ENCODE measurements around the gene DNM2.
"Not testable (repeated sequence)": the region's sequence is repeated elsewhere in the genome, so short reads cannot be mapped to it uniquely, and the experiment has no call there.

DNM2 gene

DNA sequence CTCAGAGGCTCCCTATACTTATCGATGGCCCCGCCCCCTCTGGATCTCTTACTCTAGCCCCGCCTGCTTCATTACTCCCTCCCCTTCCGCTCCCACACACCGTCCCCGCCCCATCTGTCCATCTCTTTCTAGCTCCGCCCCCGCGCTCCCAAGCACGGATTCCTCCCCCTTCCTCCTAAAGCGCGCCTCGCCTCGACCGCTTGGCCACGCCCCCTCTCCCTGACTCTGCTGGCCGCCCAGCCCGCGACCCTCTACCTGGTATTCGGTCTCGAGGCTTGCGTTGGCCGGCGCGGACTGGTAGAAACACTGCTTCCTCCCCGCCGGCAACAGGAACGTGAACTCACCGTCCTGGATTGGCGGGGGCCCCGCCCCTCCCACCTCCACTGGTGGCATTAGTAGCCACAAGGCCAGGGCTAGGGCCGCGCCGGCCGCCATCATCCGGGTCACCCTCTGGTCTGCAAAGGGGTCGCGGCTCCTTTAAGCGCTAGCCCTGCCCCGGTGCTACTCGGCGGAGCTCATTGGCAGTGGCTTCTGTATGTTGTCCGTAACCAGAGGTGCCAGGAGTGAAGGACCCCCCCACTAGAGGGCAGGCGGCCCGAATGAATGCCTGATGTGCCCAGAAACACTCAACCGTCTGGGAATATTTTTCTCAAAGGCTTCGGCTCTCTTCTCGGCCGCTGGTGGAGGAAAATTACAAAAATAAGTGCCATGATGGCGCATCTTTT is 118.0 kb downstream of the DNM2 start, which contains the start of gene TMED1:
Gene TMED1 (minus strand): TSS at position 459 of the 725 bp plus-strand sequence. CDS start 21 bp downstream, at position 438.
- in situ Hi-C loops (cut with HindIII; ENCODE audit: low sequenced_read_pairs), result no loop called here
- no peak for TF ChIP-seq CTCF (IDR thresholded peaks at IDR 0.05; ENCODE audit: low read depth, low read length, missing control alignments)

DNA sequence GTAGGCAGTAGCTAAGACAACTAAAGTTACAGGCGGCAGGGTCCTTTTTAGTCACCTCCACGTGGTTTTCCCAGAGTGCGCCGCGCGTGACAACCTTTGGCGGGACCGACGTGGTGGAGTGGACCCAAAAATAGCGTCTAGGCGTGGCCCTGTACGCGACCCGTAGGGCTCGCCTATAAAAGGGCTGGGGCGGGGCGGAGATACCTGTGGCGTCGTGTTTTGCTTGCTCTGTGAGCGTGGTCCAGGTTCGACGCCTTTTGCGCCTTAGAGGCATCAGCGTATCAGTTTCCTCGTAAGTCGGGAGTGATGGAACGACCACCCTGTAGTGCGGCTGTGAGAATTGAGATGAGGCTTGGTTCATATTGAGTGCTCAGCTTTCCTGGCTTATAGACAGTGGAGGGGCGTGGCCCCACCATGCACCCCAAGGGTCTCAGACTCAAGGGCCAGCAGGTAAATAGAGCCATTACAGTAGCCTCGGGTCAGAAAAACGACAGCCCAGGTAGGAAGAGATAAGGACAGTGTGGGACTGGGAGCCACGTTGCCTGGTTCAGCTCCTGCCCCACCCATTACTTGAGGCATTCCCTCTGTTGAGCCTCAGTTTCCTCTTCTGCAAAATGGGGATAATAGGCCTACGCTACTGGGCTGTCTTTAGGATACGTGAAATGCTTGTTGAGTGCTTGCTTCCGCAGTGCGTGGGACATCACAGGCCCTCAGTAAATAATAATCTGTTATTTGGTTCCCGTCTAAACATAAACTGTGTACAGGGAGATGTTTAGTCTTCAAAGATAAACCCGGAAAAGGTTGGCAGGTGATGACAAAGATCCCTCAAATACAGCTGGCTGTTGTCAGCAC is 118.8 kb downstream of the DNM2 start:
- no peak for TF ChIP-seq CTCF (IDR thresholded peaks at IDR 0.05; ENCODE audit: low read depth, low read length, missing control alignments)
- no peak for DNase-seq (ENCODE audit: low read depth)
- peak overlapping the region; percentile 67 for H3K4me3 ChIP-seq (ENCODE audit: low read depth, low read length)
- in situ Hi-C loops (cut with HindIII; ENCODE audit: low sequenced_read_pairs), result no loop called here

More for the DNA sequence above, 118.0 kb downstream of the DNM2 start, which contains the start of gene TMED1:
- H3K4me3 ChIP-seq (ENCODE audit: low read depth, low read length), result peak within 1 kb of the TSS; percentile 67
- DNase-seq (ENCODE audit: low read depth), result peak; percentile 98

DNA sequence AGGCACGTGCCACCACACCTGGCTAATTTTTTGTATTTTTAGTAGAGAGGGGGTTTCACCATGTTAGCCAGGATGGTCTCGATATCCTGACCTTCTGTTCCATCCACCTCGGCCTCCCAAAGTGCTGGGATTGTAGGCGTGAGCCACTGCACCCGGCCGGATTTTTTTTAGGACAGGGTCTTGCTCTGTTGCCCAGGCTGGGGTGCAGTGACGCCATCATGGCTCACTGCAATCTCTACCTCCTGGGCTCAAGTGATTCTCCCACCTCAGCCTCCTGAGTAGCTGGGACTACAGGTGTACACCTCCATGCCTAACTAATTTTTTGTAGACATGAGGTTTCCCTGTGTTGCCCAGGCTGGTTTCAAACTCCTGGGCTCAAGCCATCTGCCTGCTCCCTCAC is 119.8 kb downstream of the DNM2 start:
- DNase-seq (ENCODE audit: low read depth); H3K4me3 ChIP-seq (ENCODE audit: low read depth, low read length); in situ Hi-C loops (cut with HindIII; ENCODE audit: low sequenced_read_pairs): not testable (repeated sequence)

- no peak for TF ChIP-seq CTCF (IDR thresholded peaks at IDR 0.05; ENCODE audit: low read depth, low read length, missing control alignments)
- in situ Hi-C loops (cut with HindIII; ENCODE audit: low sequenced_read_pairs), result no loop called here
- H3K4me3 ChIP-seq (ENCODE audit: low read depth, low read length), result no peak overlapping the region
- DNase-seq (ENCODE audit: low read depth), result no peak
Measured at GRCh38 chr19:10838377-10838776, 120.5 kb downstream of the DNM2 start.

DNA sequence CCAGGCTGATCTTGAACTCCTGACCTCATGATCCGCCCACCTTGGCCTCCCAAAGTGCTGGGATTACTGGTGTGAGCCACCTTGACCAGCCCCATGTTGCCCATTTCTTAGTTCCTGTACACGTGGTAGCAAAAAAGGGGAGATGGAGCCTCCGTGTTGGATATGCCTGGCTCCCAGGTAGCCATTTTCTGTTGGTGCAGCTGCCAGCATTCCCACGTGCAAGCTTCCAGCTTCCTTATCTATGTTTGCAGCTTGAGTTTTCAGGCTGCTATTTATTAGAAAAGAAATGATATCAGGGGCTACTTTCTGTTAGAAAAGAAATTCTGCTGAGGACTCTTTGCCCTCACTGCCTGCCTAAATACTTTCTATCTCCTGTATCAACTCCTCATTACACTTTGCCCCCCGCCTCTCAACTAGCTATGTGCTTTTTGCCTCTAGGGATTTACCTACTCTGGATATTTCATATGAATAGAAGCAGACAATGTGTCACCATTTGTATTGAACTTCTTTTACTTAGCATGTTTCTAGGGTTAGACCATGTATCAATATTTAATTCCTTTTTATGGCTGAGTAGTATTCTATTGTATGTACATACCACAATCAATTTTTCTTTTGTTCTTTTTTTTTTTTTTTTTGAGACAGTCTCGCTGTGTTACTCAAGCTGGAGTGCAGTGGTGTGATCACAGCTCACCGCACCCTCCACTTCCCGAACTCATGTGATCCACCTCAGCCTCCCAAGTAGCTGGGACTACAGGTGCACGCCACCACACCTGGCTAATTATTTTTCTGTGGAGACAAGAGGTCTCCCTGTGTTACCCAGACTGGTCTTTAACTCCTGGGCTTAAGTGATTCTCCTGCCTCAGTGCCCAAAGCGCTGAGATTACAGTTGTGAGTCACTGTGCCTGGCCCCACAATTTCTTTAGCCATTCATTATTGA is 121.5 kb downstream of the DNM2 start:
- in situ Hi-C loops (cut with HindIII; ENCODE audit: low sequenced_read_pairs), result no loop called here
- no peak overlapping the region for H3K4me3 ChIP-seq (ENCODE audit: low read depth, low read length)
- DNase-seq (ENCODE audit: low read depth), result no peak
- no peak for TF ChIP-seq CTCF (IDR thresholded peaks at IDR 0.05; ENCODE audit: low read depth, low read length, missing control alignments)

DNA sequence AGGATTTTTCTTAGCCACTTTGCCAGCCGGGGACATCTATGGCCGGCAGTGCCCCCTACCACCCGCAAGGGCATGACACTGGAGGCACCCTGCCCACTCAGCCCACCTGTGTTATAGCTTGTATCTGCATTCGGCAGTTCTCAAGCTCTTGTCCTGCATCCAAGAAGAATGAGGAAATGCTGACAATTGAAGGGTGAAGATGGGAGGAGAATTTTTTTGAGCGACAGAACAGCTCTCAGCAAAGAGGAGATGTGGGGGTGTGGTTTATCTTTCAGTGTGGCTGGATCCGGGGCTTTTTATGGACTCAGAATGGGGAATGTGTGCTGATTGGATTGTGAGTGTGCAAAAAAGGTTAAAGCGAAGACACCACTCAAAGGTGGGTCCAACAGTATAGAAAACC is 124.9 kb downstream of the DNM2 start:
- no peak for DNase-seq (ENCODE audit: low read depth)
- no peak for TF ChIP-seq CTCF (IDR thresholded peaks at IDR 0.05; ENCODE audit: low read depth, low read length, missing control alignments)
- in situ Hi-C loops (cut with HindIII; ENCODE audit: low sequenced_read_pairs), result no loop called here
- H3K4me3 ChIP-seq (ENCODE audit: low read depth, low read length), result no peak overlapping the region

Data from astrocyte of the cerebellum (primary cell).